ENCODE measurements around the gene SMIM28.

GRCh38 chr6:138404666-138405337, 27.1 kb downstream of the SMIM28 start:
- TF ChIP-seq CTCF (IDR thresholded peaks at IDR 0.05) (no peak), POLR2A (IDR thresholded peaks at IDR 0.05) (no peak), EP300 (IDR thresholded peaks at IDR 0.05) (no peak)

Data from stomach (tissue), 4 donors.